Duodenal mucosa (tissue), 2 donors: ENCODE results near the gene MUC6.

Experiments used
- H3K27ac ChIP-seq: one replicate; pipeline ENCODE4 v1.7.0; 2013; ENCODE audit warnings: low read depth, low read length
- H3K27me3 ChIP-seq, 2 donors: one replicate each; pipeline ENCODE4 v1.7.0; 2013; ENCODE audit warnings: low read length in 2 of 2, control low read depth in 1 of 2; ENCODE audit not compliant: insufficient read depth in 2 of 2, control insufficient read depth in 1 of 2
- H3K36me3 ChIP-seq, 2 donors: one replicate each; pipeline ENCODE4 v1.7.0; 2013; ENCODE audit warnings: low read length in 2 of 2, control low read depth in 1 of 2; ENCODE audit not compliant: insufficient read depth in 2 of 2, control insufficient read depth in 1 of 2
- H3K4me1 ChIP-seq, 2 donors: one replicate each; pipeline ENCODE4 v1.7.0; 2013; ENCODE audit warnings: low read length in 2 of 2, control low read depth in 1 of 2; ENCODE audit not compliant: insufficient read depth in 2 of 2, control insufficient read depth in 1 of 2
- H3K4me3 ChIP-seq, 2 donors: one replicate each; pipeline ENCODE4 v1.7.0; 2013; ENCODE audit warnings: low read length in 2 of 2, low read depth in 1 of 2
- H3K9ac ChIP-seq, 2 donors: one replicate each; pipeline ENCODE4 v1.7.0; 2013; ENCODE audit warnings: low read length in 2 of 2, low read depth in 1 of 2
- H3K9me3 ChIP-seq, 2 donors: one replicate each; pipeline ENCODE4 v1.7.0; 2013; ENCODE audit warnings: low read length in 2 of 2, control low read depth in 1 of 2; ENCODE audit not compliant: control insufficient read depth in 1 of 2

Gene MUC6

DNA sequence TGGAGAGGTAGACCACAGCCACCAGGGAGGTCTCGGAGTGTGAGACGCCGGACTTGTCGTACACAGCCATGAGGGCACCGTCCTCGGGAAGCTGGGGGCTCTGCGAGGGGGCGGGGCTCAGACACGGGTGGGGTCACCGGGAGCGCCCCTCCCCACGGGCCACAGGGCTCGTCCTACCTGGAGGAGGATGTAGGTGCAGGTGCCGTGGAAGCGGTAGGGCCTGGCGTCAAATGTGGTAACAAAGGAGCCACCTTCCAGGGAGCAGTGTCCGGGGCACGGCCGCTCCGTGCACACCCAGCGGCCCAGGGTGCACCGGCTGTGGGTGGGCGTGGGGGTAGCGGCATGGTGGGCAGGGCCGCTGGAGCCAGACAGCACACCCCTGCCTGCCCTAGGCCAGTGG is 7.5 kb downstream of the MUC6 start:
- no peak overlapping the region for H3K9ac ChIP-seq
- no peaks in the 10 kb centered on the region for H3K27me3 ChIP-seq
- H3K36me3 ChIP-seq, result no peaks in the 10 kb centered on the region
- no peak overlapping the region for H3K4me3 ChIP-seq
- H3K4me1 ChIP-seq, result no peaks in the 10 kb centered on the region
- no peaks in the 10 kb centered on the region for H3K9me3 ChIP-seq
- H3K27ac ChIP-seq, result no peak overlapping the region

DNA sequence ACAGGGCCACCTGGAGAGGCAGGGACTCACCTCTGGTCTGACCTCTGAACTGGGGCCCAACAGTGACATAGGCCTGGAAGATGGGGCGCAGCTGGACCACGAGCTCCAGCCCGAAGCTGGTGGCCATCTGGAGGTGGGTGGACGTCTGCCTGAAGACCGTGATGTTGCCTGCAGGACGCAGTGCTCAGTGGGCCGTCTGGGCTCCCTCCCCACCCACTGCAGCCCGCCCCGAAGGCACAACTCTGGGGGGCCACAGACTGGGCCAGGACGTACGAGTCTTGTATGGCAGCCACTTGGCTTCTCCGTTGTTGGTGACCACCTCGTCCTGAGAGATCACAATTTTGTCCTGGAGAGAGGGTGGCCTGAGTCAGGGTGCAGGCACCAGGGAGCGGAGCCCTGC is 7.9 kb downstream of the MUC6 start:
- Histone ChIP-seq H3K4me3 (no peak overlapping the region), H3K27ac (no peak overlapping the region), H3K4me1 (no peaks in the 10 kb centered on the region), H3K27me3 (no peaks in the 10 kb centered on the region), H3K36me3 (no peaks in the 10 kb centered on the region), H3K9ac (no peak overlapping the region), H3K9me3 (no peaks in the 10 kb centered on the region)

DNA sequence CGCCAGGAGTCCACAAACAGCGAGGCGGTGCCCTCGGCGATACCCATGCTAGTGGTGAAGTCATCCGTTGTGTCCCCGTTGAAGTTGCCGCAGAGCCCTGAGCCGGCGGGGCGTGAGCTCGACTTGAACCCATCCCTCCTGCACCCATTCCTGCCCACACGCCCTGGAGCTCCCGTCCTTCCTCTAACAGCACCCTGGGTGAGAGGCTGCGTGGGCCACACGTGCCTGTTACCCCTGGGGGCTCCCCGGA is 8.3 kb downstream of the MUC6 start:
- Histone ChIP-seq H3K4me1 (no peaks in the 10 kb centered on the region), H3K27me3 (no peaks in the 10 kb centered on the region), H3K4me3 (no peak overlapping the region), H3K9me3 (no peaks in the 10 kb centered on the region), H3K27ac (no peak overlapping the region), H3K36me3 (no peaks in the 10 kb centered on the region), H3K9ac (no peak overlapping the region)

DNA sequence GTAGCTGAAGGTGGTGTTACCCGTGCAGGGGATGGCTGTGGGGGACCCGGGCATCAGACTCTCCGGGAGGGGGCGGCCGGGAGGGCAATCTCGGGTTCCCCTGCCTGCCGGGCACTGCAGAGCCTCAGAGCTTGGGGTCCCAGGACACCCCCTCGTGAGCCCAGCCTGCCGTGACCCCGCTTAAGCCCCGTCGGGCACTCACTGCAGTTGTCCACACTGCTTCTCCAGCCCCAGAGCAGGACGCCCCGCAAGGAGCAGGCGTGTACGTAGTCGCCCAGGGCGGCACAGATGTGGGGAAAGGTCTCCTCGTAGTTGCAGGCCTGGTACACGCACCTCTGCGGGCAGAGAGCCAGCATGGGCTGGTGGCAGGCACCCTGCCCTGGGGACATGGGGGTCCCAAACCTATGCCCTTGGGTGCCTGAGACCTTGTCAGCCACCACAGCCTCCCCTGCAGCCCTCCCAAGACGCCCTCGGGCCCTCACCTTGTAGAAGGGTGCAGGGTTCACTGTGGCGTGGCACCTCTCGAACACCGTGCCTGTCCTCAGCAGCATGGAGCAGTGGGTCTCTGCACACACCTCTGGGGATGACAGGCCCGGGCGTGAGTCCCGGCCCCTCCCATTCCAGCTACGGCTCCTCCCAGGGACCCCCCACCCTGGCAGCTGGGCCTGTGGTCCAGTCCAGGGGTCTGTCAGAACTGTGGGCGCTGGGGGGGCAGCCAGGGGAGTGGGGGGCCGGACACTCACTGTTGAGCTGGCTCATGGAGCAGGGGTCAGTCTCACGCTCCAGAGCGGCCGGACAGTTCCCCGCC is 8.8 kb downstream of the MUC6 start:
- Histone ChIP-seq H3K9ac (no peak overlapping the region), H3K9me3 (no peaks in the 10 kb centered on the region), H3K4me3 (no peak overlapping the region), H3K27me3 (no peaks in the 10 kb centered on the region), H3K27ac (no peak overlapping the region), H3K36me3 (no peaks in the 10 kb centered on the region), H3K4me1 (no peaks in the 10 kb centered on the region)

DNA sequence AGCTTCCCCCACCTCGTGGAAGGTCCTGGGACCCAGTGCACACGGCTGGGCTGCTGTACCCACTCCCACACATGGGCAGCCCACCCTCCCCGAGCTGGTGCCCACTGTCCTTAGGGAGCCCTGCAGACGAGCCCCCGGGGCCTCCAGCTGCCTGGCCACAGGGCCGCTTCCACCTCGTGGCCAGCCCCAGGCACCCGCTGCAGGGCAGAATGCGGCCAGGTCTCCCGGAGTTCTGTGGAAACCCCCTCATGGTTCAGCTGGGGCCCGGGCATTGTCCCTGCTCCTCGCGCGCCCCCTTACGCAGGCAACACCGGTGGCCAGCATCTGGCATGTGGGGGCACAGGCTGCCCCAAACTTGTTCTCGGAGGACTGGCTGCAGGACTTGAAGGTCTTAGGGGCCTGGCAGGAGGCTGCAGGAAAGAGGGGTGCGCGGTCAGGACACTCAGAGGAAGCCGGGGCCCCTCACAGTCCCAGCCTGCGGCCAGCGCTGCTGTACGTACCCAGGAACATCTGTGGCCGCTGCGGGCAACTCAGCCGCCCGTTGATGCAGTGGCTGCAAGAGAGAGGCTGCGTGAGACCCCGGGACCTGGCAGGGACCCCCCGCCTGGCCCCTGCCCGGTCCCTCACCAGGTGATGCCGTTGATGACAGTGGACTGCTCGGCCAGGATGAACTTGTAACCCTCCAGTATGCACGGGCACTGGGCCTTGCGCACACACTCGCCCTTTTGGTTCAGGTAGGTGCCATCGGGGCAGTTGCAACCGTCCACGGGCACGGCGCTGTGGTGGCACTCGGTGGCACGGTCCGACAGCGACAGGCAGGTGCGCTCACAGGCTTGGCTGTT is 9.7 kb downstream of the MUC6 start:
- Histone ChIP-seq H3K36me3 (no peaks in the 10 kb centered on the region), H3K9ac (no peak overlapping the region), H3K27ac (no peak overlapping the region), H3K9me3 (no peaks in the 10 kb centered on the region), H3K4me3 (no peak overlapping the region), H3K27me3 (no peaks in the 10 kb centered on the region), H3K4me1 (no peaks in the 10 kb centered on the region)

DNA sequence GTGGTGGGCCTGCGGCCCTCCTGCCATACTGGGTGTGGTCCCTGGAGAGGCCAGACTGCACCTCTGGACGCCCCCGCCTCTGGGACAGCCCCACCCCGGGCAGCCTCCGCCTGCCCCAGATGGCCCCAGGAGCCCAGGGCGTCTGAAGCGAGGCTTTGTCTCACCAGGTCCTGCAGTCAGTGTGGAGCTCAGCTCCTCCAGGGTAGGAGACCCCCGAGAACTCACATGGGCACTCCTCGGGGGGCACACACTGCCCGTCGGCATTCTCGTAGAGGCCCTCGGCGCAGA is 10.4 kb downstream of the MUC6 start:
- no peak overlapping the region for H3K4me3 ChIP-seq
- H3K9ac ChIP-seq, result no peak overlapping the region
- H3K4me1 ChIP-seq, result no peaks in the 10 kb centered on the region
- H3K9me3 ChIP-seq, result no peaks in the 10 kb centered on the region
- no peaks in the 10 kb centered on the region for H3K27me3 ChIP-seq
- H3K27ac ChIP-seq, result no peak overlapping the region
- H3K36me3 ChIP-seq, result no peaks in the 10 kb centered on the region

DNA sequence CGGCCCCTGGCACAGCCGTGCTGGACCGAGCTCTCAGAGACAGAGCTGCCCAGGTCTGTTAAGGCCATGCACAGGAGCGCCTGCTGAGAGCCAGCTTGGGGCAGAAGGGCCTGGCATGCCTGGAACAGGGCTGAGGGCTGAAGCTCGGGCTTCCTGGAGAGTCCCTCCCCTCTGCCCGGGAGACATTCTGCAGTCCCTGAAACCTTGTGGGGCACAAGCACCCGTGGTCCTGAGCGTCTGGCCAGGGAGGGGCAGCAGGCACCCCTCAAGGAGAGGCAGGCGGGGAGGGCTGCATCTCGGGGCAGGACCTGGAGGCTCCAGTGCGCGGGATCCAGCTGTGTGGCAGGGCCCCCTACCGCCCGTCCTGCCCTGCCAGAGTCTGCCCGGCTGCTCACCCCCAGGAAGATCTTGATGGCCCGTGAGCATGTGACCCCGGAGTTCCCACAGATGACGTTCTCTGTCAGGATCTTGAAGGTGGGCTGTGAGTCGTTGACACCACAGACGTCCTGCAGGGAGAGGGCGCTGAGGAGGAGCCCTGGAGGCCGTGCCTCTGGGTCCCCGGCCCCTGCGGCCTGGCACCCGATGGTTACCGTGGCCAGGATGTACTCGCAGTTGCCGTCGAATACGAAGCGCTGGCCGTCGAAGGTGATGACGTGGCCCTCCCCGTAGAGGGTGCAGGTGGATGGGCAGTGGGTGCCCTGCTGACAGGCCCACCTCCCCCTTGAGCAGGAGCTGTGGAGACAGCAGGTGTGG is 10.9 kb downstream of the MUC6 start:
- H3K9ac ChIP-seq, result no peak overlapping the region
- no peak overlapping the region for H3K27ac ChIP-seq
- no peaks in the 10 kb centered on the region for H3K4me1 ChIP-seq
- H3K36me3 ChIP-seq, result no peaks in the 10 kb centered on the region
- H3K27me3 ChIP-seq, result no peaks in the 10 kb centered on the region
- no peak overlapping the region for H3K4me3 ChIP-seq
- H3K9me3 ChIP-seq, result no peaks in the 10 kb centered on the region

DNA sequence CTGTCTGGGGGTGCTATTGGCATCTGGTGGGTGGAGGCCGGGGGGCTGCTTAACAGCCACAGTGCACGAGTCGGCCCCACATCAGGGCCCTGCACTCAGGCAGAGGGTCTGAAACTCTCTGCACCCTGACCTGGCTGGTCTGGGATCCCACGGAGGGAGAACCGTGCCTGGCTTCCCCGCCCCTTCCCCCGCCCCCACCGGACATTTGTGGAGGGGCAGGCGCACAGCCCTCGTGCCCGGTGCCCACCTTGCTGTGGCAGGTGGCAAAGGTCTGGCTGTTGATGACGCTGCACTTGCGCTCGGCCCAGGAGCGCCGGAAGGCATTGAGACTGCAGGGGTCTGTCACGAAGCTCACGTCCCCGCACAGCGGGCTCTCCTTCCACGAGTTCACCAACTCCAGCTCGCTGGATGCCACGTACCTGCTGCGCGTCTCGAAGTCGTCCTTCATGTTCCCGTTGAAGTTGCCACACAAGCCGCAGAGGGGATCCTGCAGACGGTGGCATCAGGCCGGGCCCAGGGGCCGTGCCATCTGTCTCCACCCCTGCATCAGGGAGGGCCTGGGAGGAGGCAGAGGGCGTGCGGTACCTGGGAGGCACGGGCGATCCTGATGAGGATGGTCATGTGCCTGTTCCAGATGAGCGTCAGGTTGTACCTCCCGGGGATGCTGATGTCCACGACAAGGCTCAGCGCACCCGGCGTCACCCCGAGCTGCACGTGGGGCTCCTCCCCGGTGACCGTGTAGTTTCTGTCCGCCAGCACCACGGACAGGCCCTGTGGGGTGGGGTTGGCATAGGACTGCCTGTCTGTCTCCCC is 11.7 kb downstream of the MUC6 start:
- Histone ChIP-seq H3K27ac (no peak overlapping the region), H3K4me3 (no peak overlapping the region), H3K27me3 (no peaks in the 10 kb centered on the region), H3K36me3 (no peaks in the 10 kb centered on the region), H3K4me1 (no peaks in the 10 kb centered on the region), H3K9me3 (no peaks in the 10 kb centered on the region), H3K9ac (no peak overlapping the region)

DNA sequence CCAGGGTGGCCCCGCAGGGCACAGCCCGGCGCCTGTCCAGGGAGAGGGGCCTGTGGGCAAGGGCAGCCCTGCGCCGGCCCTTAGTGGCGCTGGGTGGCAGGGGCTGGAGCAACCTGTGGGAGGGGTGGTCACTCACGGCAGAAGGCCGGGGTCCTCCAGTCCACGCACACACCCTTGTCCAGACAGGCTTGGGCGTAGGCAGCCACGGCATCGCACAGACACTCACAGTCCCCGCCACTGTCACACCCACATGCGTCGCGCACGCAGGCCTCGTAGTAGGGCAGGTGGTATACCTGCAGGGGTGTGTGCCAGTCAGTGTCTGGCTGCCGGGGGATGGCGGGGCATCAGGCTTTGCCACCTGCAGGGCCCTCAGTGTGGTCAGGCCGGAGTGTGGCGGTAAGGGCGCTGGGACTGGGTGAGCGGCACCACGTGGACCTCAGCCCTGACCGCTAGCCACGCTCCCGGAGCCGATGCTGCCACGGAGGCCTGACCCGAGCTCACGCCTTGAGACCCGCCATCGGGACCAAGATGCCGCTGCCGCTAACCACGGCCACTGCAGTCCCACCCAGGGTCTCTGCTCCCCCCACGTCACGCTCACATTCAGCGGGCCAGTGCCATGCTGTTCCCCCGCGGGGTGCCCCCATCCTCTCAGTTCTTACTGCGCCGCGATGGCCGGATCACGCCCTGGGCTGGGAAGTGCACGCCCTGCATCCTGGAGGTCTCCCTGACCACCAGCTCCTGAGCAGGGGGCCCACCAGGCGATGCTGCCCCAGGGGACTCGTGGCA is 12.5 kb downstream of the MUC6 start:
- Histone ChIP-seq H3K36me3 (no peaks in the 10 kb centered on the region), H3K27ac (no peak overlapping the region), H3K9ac (no peak overlapping the region), H3K27me3 (no peaks in the 10 kb centered on the region), H3K4me1 (no peaks in the 10 kb centered on the region), H3K9me3 (no peaks in the 10 kb centered on the region), H3K4me3 (no peak overlapping the region)
